ENCODE data around the gene MTSS2. TPM values are rescaled to one million over a fixed set of nuclear protein-coding genes. Genes with fewer than 3 reads are reported as not detected.

The MTSS2 gene
- total RNA-seq, 1 donor from 2014 or later: 1.3 TPM

DNA sequence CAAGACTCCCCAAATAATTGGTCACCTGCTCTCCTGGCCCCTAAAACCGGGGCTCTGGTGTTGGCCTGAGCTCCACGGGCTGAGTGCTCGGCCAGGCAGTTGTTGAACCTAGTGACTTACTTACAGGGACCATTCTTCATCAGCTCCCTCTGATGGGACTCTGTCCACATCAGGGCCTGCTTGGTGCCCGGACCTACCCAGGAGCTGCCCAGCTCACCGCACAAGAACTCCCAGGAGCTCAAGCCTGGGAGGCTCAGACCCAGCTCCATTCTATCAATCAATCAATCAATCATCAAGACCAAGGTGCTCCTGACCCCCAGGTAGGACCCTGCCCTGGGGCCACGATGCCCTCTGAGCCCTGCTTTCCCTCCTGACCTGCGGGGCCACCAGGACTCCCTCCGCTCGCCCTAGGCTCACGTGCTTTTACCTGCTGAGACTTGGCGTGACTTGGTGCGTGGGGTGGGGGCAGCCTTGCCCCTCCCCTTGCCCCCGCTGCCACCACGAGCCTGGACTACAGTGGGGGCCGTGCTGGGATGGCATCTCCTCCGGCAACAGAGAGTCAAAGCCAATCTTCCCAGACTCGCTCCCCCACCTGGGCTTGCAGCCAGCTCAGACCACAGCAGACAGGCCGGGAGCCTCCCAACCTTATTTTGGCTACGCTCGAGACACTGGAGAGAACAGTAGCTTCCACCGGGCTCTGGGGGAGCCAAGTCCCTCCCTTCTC lies 23.8 kb downstream of the MTSS2 start:
- Mint-ChIP-seq H3K4me3 (ENCODE audit: low read depth) (no peak overlapping the region), H3K4me1 (ENCODE audit: low read depth) (peaks cover 2% of the 10 kb centered on the region), H3K36me3 (ENCODE audit: low read depth) (no peaks in the 10 kb centered on the region), H3K9me3 (no peaks in the 10 kb centered on the region), H3K27ac (no peak overlapping the region), H3K27me3 (ENCODE audit: low read depth) (peaks cover 2% of the 10 kb centered on the region)
- intact Hi-C loops (cut with micrococcal nuclease): no loop called here
- DNase-seq (ENCODE audit: low spot score): no peak

DNA sequence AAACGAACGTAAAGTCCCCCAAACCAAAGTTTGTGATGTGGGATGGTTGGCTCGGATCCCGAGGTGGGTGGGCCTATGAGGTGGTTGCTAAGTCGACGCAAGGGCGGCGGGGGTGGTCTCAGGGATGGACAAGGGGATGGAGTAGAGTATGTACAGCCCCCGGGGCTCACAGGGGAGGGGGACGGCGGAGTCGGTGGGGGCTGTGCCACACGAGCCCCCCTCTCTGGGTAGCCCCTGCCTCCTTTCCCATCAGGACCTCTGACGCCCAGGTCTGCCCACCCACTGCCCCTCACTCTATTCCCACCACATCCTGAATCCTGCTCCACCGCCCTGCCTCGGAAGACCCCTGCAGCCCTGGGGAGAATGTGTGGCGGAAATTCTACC lies 24.3 kb downstream of the MTSS2 start:
- H3K36me3 Mint-ChIP-seq (ENCODE audit: low read depth): no peaks in the 10 kb centered on the region

DNA sequence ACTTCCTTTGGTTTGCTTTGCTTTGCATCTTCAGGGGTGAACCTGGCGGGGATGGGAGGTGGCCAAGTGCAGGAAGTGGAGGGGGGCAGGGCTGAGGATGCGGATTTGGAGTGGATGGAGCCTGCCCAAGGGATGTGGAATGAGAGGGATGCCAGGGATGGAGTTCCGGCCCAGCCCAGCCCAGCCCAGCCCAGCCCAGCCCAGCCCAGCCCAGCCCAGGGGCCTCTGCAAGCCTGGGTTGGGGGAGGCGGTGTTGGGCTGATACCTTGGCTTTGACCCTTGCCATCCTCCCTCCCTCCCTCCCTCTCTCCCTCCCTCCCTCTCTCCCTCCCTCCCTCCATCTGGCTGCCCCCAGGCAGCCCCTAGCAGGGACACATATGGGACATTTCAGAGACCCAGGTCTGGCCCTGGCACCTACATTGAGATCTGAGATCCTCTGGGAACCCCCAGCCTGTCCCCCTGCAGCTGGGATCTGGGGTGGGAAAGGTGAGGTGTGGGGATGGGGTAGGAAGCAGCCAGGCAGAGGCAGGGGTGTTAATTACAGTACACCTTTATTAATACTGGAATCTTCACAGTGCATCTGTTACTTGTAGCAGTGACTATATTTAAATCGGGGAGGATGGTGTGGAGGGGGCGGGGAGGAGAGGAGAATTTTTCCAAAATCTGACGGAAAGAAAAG lies 25.0 kb downstream of the MTSS2 start:
- Mint-ChIP-seq H3K4me1 (ENCODE audit: low read depth) (no peaks in the 10 kb centered on the region), H3K27me3 (ENCODE audit: low read depth) (no peaks in the 10 kb centered on the region), H3K4me3 (ENCODE audit: low read depth) (no peak overlapping the region), H3K27ac (no peak overlapping the region), H3K9me3 (no peaks in the 10 kb centered on the region), H3K36me3 (ENCODE audit: low read depth) (no peaks in the 10 kb centered on the region)
- DNase-seq (ENCODE audit: low spot score): no peak
- intact Hi-C loops (cut with micrococcal nuclease): no loop called here

More for the DNA sequence above, 24.3 kb downstream of the MTSS2 start:
- DNase-seq (ENCODE audit: low spot score): no peak
- intact Hi-C loops (cut with micrococcal nuclease): no loop called here
- Mint-ChIP-seq H3K27ac (no peak overlapping the region), H3K4me3 (ENCODE audit: low read depth) (no peak overlapping the region), H3K4me1 (ENCODE audit: low read depth) (no peaks in the 10 kb centered on the region), H3K27me3 (ENCODE audit: low read depth) (peaks cover under 1% of the 10 kb centered on the region), H3K9me3 (no peaks in the 10 kb centered on the region)

DNA sequence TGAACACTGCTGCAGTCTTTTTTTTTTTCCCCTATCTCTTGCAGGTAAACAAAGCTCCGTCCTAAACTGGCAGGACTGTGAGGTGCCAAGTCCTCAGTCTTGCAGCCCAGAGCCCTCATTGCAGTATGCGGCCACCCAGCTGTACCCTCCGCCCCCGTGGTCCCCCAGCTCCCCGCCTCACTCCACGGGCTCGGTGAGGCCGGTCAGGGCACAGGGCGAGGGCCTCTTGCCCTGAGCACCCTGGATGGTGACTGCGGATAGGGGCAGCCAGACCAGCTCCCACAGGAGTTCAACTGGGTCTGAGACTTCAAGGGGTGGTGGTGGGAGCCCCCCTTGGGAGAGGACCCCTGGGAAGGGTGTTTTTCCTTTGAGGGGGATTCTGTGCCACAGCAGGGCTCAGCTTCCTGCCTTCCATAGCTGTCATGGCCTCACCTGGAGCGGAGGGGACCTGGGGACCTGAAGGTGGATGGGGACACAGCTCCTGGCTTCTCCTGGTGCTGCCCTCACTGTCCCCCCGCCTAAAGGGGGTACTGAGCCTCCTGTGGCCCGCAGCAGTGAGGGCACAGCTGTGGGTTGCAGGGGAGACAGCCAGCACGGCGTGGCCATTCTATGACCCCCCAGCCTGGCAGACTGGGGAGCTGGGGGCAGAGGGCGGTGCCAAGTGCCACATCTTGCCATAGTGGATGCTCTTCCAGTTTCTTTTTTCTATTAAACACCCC lies 25.7 kb downstream of the MTSS2 start:
- no peaks in the 10 kb centered on the region for H3K9me3 Mint-ChIP-seq
- H3K27me3 Mint-ChIP-seq (ENCODE audit: low read depth): no peaks in the 10 kb centered on the region
- no peaks in the 10 kb centered on the region for H3K4me1 Mint-ChIP-seq (ENCODE audit: low read depth)
- no peaks in the 10 kb centered on the region for H3K36me3 Mint-ChIP-seq (ENCODE audit: low read depth)
- H3K4me3 Mint-ChIP-seq (ENCODE audit: low read depth): no peak overlapping the region
- no peak overlapping the region for H3K27ac Mint-ChIP-seq
- intact Hi-C loops (cut with micrococcal nuclease): no loop called here
- DNase-seq (ENCODE audit: low spot score): no peak

DNA sequence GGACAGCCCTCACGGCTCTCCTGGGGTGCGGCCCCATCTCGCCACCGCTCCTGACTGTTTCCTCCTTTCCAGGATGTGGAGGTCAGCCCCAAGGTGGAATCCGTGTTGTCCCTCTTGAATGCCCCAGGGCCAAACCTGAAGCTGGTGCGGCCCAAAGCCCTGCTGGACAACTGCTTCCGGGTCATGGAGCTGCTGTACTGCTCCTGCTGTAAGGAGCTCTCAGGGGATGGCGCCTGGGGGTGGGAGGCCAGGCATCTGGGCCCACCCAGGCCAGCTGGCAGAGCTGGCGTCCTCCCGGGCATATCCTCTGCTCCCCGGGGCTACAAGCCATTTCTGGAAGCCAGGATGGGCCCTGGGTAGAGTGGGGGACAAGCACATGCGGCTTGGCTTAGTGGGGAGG lies 26.3 kb downstream of the MTSS2 start:
- Mint-ChIP-seq H3K4me3 (ENCODE audit: low read depth) (no peak overlapping the region), H3K36me3 (ENCODE audit: low read depth) (no peaks in the 10 kb centered on the region), H3K27ac (no peak overlapping the region), H3K9me3 (no peaks in the 10 kb centered on the region), H3K4me1 (ENCODE audit: low read depth) (no peaks in the 10 kb centered on the region), H3K27me3 (ENCODE audit: low read depth) (no peaks in the 10 kb centered on the region)
- intact Hi-C loops (cut with micrococcal nuclease): no loop called here
- DNase-seq (ENCODE audit: low spot score): no peak

DNA sequence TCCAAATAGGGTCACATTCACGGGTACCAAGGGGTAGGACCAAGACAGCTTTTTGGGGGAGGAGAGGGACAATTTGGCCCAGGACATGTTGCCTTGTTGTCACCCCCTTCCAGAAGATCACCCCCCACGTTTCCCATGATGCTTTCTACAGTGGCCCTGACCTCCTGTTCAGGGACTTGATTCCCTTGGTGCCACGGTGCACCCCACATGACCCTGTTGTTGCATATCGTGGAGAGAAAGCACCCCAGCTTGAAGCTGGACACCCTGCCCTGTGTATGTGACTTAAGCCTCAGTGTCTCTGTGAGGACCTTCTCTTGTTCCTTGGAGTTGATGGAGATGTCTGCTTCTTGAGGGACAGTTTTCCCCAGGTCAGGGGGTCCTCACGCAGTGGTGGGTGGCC lies 26.9 kb downstream of the MTSS2 start:
- H3K27me3 Mint-ChIP-seq (ENCODE audit: low read depth): no peaks in the 10 kb centered on the region
- no peaks in the 10 kb centered on the region for H3K36me3 Mint-ChIP-seq (ENCODE audit: low read depth)
- no peak overlapping the region for H3K4me3 Mint-ChIP-seq (ENCODE audit: low read depth)
- H3K9me3 Mint-ChIP-seq: no peaks in the 10 kb centered on the region
- intact Hi-C loops (cut with micrococcal nuclease): no loop called here
- H3K27ac Mint-ChIP-seq: no peak overlapping the region
- DNase-seq (ENCODE audit: low spot score): no peak
- peaks cover under 1% of the 10 kb centered on the region for H3K4me1 Mint-ChIP-seq (ENCODE audit: low read depth)

DNA sequence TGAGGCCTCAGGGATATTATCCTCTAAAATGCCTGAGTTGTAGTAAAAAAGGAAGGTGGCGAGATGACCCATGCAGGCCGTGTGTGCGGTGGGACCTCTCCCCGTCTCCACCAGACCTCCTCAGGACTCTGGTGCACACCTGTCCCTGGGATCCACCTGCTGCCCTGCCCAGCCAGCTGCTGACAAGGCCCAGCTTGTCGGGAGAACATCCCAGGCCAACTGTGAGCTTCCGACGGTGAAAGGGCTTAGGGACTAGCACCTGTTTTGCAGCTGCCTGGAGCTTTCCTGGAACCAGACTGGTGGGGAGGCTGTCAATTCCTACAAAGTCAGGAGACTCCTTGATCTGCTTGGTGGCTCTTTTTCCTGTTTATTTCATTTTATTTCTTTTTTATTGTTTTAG lies 27.9 kb downstream of the MTSS2 start:
- Mint-ChIP-seq H3K4me1 (ENCODE audit: low read depth) (peaks cover 5% of the 10 kb centered on the region), H3K27me3 (ENCODE audit: low read depth) (peaks cover 1% of the 10 kb centered on the region), H3K27ac (no peak overlapping the region), H3K9me3 (no peaks in the 10 kb centered on the region), H3K36me3 (ENCODE audit: low read depth) (no peaks in the 10 kb centered on the region), H3K4me3 (ENCODE audit: low read depth) (no peak overlapping the region)
- intact Hi-C loops (cut with micrococcal nuclease): no loop called here
- DNase-seq (ENCODE audit: low spot score): no peak

DNA sequence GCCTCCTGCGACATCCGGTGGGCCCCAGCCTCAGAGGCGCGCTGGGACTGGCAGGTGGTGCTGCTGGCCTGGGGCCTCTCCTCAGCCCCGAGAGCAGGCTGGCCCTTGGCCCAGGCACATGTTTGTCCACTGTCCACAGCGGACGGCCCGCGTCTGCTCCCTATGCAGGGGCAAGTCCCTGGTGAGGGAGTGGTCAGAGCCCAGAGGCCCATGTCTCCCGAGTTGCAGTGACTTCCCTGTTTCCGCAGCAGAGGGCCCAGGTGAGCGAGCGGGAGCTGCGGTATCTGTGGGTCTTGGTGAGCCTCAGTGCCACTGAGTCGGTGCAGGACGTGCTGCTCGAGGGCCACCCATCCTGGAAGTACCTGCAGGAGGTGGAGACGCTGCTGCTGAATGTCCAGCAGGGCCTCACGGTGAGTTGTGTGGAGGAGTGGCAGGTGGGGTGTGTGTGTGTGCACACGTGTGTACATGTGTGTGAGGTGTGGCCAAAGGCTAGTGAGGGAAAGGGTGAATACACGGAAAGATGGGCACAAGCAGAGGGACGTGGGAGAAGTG lies 29.1 kb downstream of the MTSS2 start:
- Mint-ChIP-seq H3K4me1 (ENCODE audit: low read depth) (peaks cover 5% of the 10 kb centered on the region), H3K4me3 (ENCODE audit: low read depth) (no peak overlapping the region), H3K27ac (no peak overlapping the region), H3K9me3 (no peaks in the 10 kb centered on the region), H3K36me3 (ENCODE audit: low read depth) (no peaks in the 10 kb centered on the region), H3K27me3 (ENCODE audit: low read depth) (peaks cover 1% of the 10 kb centered on the region)
- intact Hi-C loops (cut with micrococcal nuclease): no loop called here
- no peak for DNase-seq (ENCODE audit: low spot score)

DNA sequence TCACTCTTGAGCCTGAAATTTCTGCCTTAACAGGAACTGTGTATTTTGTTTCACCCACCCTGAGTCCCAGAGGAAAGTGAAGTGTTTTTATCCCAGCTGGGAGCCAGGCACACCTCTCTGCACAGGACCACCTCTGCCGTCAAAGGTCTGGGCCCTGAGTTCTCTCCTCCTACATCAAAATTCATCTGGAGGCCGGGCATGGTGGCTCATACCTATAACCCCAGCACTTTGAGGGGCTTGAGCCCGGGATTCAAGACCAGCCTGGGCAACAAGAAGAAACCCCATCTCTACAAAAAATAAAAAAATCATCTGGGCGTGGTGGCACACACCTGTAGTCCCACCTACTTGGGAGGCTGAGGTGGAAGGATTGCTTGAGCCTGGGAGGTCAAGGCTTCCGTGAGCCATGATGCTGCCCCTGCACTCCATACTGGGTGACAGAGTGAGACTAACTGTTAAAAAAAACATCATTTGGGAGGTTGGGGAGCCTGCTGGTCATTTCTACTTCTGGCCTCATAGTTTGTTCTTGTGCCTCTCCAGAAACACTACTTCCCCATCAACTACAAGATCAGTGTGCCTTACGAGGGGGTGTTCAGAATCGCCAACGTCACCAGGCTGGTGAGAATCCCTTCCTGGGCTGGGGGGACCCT lies 29.7 kb downstream of the MTSS2 start:
- peaks cover 5% of the 10 kb centered on the region for H3K4me1 Mint-ChIP-seq (ENCODE audit: low read depth)
- no peak overlapping the region for H3K4me3 Mint-ChIP-seq (ENCODE audit: low read depth)
- intact Hi-C loops (cut with micrococcal nuclease): no loop called here
- H3K36me3 Mint-ChIP-seq (ENCODE audit: low read depth): no peaks in the 10 kb centered on the region
- H3K27ac Mint-ChIP-seq: no peak overlapping the region
- H3K27me3 Mint-ChIP-seq (ENCODE audit: low read depth): peaks cover 1% of the 10 kb centered on the region
- H3K9me3 Mint-ChIP-seq: no peaks in the 10 kb centered on the region
- no peak for DNase-seq (ENCODE audit: low spot score)

DNA sequence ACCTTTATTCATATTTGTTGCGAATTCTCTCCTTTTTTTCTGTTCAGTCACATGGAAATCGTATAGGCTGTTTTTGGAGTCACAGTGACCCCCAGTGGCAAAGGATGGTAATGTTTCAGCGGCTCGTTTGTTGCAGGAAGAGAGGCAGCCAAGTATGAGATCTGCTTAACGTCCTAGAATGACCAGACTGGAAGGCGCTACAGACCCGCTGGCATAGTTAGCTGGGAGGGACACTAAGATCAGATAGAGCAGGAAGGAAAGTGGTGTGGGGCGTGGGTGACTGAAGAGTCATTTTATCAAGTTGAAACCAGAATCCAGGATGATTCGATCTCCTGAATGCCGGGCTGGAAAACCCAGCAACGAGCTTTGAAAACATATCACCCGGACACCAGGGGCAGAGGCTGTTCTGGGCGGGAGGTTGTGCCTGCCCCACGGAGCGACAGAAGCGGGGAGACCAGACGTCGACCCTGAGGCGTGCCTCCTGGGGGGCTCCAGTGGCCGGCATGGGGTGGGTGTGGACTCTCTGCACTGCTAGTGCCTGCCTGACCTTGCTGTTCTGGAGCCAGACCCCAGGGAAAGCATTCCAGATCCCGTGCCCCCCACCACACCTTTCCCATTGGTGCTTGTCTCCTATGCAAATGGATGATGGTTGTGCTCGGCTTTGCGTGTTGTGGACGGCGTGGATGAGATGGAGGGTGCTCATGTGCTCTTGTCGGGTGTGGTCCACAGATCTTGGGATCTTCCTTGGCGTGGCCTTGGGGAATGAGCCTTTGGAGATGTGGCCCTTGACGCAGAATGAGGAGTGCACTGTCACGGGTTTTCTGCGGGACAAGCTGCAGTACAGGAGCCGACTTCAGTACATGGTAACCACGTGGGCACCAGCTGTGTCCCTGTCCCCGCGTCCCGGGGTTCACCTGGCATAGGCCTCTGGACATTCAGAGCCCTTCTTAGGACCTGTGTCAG lies 31.8 kb downstream of the MTSS2 start:
- H3K4me1 Mint-ChIP-seq (ENCODE audit: low read depth): peaks cover 5% of the 10 kb centered on the region
- no peak overlapping the region for H3K27ac Mint-ChIP-seq
- H3K36me3 Mint-ChIP-seq (ENCODE audit: low read depth): no peaks in the 10 kb centered on the region
- DNase-seq (ENCODE audit: low spot score): peak; percentile 74
- H3K27me3 Mint-ChIP-seq (ENCODE audit: low read depth): peaks cover 1% of the 10 kb centered on the region
- peak overlapping the region; percentile 44 for H3K4me3 Mint-ChIP-seq (ENCODE audit: low read depth)
- intact Hi-C loops (cut with micrococcal nuclease): loop anchor here (5.0 kb wide), 2 partner anchors 77 to 272 kb away; no protein-coding TSS in a partner anchor
- no peaks in the 10 kb centered on the region for H3K9me3 Mint-ChIP-seq

DNA sequence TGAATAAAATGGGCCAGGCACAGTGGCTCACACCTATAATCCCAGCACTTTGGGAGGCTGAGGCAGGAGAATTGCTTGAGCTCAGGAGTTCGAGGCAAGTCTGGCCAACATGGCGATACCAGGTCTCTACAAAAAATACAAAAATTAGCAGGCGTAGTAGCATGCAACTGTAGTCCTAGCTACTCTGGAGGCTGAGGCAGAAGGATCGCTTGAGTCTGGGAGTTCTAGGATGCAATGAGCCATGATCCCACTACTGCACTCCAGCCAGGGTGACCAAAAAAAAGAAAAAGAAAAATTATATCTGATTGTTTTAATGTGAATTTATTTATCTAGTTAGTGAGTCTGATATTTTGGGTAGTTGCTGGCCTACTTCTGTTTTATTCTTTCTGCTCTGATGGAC lies 32.4 kb downstream of the MTSS2 start:
- intact Hi-C loops (cut with micrococcal nuclease): loop anchor here (5.0 kb wide), 2 partner anchors 76 to 271 kb away; no protein-coding TSS in a partner anchor
- no peak overlapping the region for H3K4me3 Mint-ChIP-seq (ENCODE audit: low read depth)

More for the DNA sequence above, 32.4 kb downstream of the MTSS2 start:
- Mint-ChIP-seq H3K36me3 (ENCODE audit: low read depth) (no peaks in the 10 kb centered on the region), H3K4me1 (ENCODE audit: low read depth) (peaks cover 5% of the 10 kb centered on the region), H3K9me3 (no peaks in the 10 kb centered on the region), H3K27me3 (ENCODE audit: low read depth) (peaks cover 1% of the 10 kb centered on the region), H3K27ac (no peak overlapping the region)
- DNase-seq (ENCODE audit: low spot score): no peak

Measured in activated T-helper 2 cell treated with anti-CD3 and anti-CD28 coated beads, Interferon-gamma antibody, Interleukin-2, Interleukin-4, amounts not matched to agents 10 μg/mL and 5 μg/mL and 100 μg/mL, durations not matched to agents 14 hours and 24 hours and 36 hours (primary cell).